ENCODE results near the gene ALG14.

The ALG14 gene

DNA sequence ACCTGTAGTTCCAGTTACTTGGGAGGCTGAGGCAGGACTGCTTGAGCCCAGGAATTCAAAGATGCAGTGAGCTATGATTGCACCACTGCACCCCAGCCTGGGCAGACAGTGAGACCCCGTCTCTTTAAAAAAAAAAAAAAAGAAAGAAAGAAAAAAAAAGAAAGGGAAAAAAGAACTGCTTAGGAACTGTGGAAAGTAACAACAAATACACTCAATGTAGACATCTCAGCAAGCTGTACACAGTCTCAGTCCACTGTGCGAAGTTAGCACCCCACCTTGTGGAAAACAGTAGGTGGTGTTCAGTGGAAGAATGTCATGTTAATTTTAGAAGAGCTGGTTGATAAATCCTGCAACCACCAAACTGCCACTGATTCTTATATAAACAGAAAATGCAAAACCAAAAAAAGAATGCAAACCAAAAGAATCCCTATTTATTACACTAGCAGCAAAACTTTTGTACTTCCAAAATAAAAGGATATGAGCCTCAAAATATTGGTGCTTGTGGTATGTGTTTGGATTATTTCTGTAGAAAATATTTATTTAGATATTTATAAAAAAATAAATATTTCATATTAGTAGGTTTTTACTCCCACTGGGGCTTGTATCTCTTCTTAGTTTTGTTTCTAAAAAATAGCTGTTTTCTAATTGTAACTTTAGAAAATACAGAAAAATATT is 31.1 kb downstream of the ALG14 start:
- H3K27me3 ChIP-seq (ENCODE audit: control insufficient read depth, insufficient read depth, low read length), result no peaks in the 10 kb centered on the region
- H3K4me1 ChIP-seq (ENCODE audit: control insufficient read depth, insufficient read depth, low read length), result no peaks in the 10 kb centered on the region
- no peaks in the 10 kb centered on the region for H3K9me3 ChIP-seq (ENCODE audit: control insufficient read depth, insufficient read depth, low read length)
- H3K36me3 ChIP-seq (ENCODE audit: control insufficient read depth, insufficient read depth, low read length), result no peaks in the 10 kb centered on the region
- H3K4me3 ChIP-seq (ENCODE audit: low read depth, low read length), result no peak overlapping the region
- H3K9ac ChIP-seq (ENCODE audit: low read depth, low read length), result no peak overlapping the region
- H3K27ac ChIP-seq (ENCODE audit: low read depth, low read length), result no peak overlapping the region

DNA sequence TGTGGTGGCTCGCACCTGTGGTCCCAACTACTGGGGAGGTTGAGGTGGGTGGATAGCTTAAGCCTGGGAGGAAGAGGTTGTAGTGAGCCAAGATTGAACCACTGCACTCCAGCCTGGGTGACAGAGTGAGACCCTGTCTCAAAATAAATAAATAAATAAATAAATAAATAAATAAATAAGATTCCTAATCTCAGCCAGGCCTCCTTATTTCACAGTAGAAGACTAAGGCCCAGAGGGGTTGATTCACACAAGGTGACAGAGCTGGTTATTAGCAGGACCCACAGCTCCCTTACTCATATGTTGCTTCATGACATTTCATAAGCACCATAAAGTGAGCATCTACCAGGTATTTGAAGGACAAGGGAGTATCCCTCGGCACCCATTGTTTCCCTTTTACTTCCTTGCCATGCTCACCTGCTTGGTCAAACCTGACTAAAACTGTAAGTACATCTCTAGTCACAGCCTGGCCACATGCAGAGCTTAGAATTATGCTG is 32.7 kb downstream of the ALG14 start:
- no peaks in the 10 kb centered on the region for H3K9me3 ChIP-seq (ENCODE audit: control insufficient read depth, insufficient read depth, low read length)
- H3K27me3 ChIP-seq (ENCODE audit: control insufficient read depth, insufficient read depth, low read length), result no peaks in the 10 kb centered on the region
- no peaks in the 10 kb centered on the region for H3K36me3 ChIP-seq (ENCODE audit: control insufficient read depth, insufficient read depth, low read length)
- no peak overlapping the region for H3K4me3 ChIP-seq (ENCODE audit: low read depth, low read length)
- no peaks in the 10 kb centered on the region for H3K4me1 ChIP-seq (ENCODE audit: control insufficient read depth, insufficient read depth, low read length)
- H3K9ac ChIP-seq (ENCODE audit: low read depth, low read length), result no peak overlapping the region
- H3K27ac ChIP-seq (ENCODE audit: low read depth, low read length), result no peak overlapping the region

DNA sequence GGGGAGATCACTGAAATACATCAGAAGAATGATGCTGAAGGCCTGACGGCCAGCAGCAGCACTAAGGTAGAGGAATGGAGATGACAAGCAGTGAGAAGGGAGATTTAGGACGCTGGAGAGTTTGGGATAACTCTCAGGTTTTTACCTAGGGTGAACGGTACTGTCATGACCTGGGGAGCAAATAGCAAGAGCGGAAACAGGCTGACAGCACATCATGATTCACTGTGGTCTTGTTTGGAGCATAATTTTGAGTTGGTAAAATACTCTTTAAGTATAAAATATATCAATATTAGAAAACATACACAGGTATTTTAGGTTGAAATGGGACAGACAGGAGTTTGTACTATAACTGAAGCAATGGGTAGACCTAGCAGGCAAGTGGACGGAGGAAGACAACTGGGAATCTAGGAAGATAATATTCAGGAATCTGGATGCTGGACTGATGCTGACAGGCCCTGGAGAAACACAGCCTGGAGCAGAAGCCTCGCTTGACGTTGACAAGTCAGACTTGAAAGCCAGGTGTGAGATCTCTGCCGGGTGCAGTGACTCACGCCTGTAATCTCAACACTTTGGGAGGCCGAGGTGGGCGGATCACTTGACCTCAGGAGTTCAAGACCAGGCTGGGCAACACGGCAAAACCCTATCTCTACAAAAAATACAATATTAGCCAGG is 33.3 kb downstream of the ALG14 start:
- no peaks in the 10 kb centered on the region for H3K9me3 ChIP-seq (ENCODE audit: control insufficient read depth, insufficient read depth, low read length)
- H3K27me3 ChIP-seq (ENCODE audit: control insufficient read depth, insufficient read depth, low read length), result no peaks in the 10 kb centered on the region
- no peaks in the 10 kb centered on the region for H3K4me1 ChIP-seq (ENCODE audit: control insufficient read depth, insufficient read depth, low read length)
- no peak overlapping the region for H3K4me3 ChIP-seq (ENCODE audit: low read depth, low read length)
- H3K36me3 ChIP-seq (ENCODE audit: control insufficient read depth, insufficient read depth, low read length), result no peaks in the 10 kb centered on the region
- H3K27ac ChIP-seq (ENCODE audit: low read depth, low read length), result no peak overlapping the region
- no peak overlapping the region for H3K9ac ChIP-seq (ENCODE audit: low read depth, low read length)

DNA sequence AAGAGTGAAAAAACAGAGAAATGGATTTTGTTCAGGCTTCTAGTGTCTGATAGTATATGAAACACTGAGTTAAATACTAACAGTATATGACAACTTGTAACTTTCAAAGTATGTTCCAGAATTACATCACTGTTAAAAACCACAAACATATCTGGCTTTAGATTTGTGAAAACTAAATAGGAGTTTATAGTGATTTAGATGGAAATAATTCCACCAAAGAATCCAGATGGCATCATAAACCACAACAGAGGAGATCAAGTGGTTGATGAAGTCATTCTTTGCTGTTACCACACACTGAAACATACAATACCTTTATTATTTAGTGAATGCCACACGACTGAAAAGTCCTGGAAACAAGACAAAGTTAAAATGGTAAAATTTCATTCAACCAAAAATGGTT is 37.2 kb downstream of the ALG14 start:
- Histone ChIP-seq H3K9me3 (ENCODE audit: control insufficient read depth, insufficient read depth, low read length) (no peaks in the 10 kb centered on the region), H3K4me1 (ENCODE audit: control insufficient read depth, insufficient read depth, low read length) (no peaks in the 10 kb centered on the region), H3K27ac (ENCODE audit: low read depth, low read length) (no peak overlapping the region), H3K27me3 (ENCODE audit: control insufficient read depth, insufficient read depth, low read length) (no peaks in the 10 kb centered on the region), H3K9ac (ENCODE audit: low read depth, low read length) (no peak overlapping the region), H3K4me3 (ENCODE audit: low read depth, low read length) (no peak overlapping the region), H3K36me3 (ENCODE audit: control insufficient read depth, insufficient read depth, low read length) (no peaks in the 10 kb centered on the region)

DNA sequence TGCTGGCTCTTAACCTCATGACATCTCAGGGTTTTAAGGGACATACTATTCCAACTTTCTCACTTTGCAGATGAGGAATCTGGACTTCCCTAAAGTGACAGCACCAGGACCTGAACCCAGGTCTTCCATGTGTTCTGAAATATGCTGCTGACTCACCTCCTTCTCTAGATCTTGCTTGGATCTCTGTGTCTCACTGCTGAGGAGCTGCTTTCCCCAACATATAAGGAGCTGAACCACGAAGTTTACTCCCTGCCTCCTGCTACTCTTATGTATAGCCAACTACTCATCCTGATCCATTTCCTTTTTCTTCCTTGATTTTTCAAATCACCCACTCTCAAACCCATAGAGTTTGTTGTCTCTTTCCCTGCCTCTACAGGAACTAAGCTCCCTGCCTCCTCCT is 38.2 kb downstream of the ALG14 start:
- Histone ChIP-seq H3K27ac (ENCODE audit: low read depth, low read length) (no peak overlapping the region), H3K9me3 (ENCODE audit: control insufficient read depth, insufficient read depth, low read length) (no peaks in the 10 kb centered on the region)

DNA sequence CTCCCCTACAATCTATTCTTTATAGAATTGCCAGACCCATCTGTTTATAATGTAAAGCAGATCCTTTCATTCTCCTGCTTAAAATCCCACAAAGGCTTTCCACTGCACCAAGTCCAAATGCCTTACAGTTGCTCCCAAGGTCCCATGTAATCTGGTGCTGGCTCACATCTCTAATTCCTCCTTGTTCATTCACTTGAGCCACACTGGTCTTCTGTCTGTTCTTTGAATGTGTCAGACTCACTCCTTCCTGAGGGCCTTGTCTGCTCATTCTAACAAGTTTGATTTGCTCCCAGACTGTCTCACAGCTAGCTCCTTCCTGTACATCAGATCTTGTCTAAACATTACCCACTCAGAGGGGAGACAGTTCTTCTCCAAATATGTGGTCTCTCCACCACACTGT is 38.9 kb downstream of the ALG14 start:
- Histone ChIP-seq H3K36me3 (ENCODE audit: control insufficient read depth, insufficient read depth, low read length) (no peaks in the 10 kb centered on the region), H3K4me3 (ENCODE audit: low read depth, low read length) (no peak overlapping the region), H3K9me3 (ENCODE audit: control insufficient read depth, insufficient read depth, low read length) (no peaks in the 10 kb centered on the region), H3K4me1 (ENCODE audit: control insufficient read depth, insufficient read depth, low read length) (no peaks in the 10 kb centered on the region), H3K9ac (ENCODE audit: low read depth, low read length) (no peak overlapping the region), H3K27me3 (ENCODE audit: control insufficient read depth, insufficient read depth, low read length) (no peaks in the 10 kb centered on the region), H3K27ac (ENCODE audit: low read depth, low read length) (no peak overlapping the region)

More for the DNA sequence above, 38.2 kb downstream of the ALG14 start:
- H3K4me3 ChIP-seq (ENCODE audit: low read depth, low read length), result no peak overlapping the region
- H3K36me3 ChIP-seq (ENCODE audit: control insufficient read depth, insufficient read depth, low read length), result no peaks in the 10 kb centered on the region
- no peaks in the 10 kb centered on the region for H3K27me3 ChIP-seq (ENCODE audit: control insufficient read depth, insufficient read depth, low read length)
- H3K4me1 ChIP-seq (ENCODE audit: control insufficient read depth, insufficient read depth, low read length), result no peaks in the 10 kb centered on the region
- no peak overlapping the region for H3K9ac ChIP-seq (ENCODE audit: low read depth, low read length)

DNA sequence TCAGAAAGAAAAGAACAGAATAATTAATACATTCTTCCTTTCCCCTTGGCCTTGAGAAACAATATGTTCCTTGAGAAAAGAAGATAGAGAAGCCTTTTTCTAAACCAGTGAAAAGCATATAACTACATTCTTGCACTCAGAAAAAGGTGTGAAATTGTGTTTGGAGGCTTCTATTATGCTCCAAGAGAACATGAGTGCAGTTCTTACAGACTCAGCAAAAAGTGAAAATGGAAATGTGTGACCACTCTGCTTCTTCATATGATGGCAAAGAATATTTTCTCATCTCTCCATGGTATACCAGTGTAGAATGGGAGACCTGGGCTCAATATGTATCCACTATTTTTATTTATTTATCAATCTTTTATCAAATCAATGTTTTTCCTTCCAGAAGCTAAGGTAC is 43.2 kb downstream of the ALG14 start:
- H3K4me3 ChIP-seq (ENCODE audit: low read depth, low read length), result no peak overlapping the region
- no peaks in the 10 kb centered on the region for H3K27me3 ChIP-seq (ENCODE audit: control insufficient read depth, insufficient read depth, low read length)
- no peak overlapping the region for H3K27ac ChIP-seq (ENCODE audit: low read depth, low read length)
- H3K4me1 ChIP-seq (ENCODE audit: control insufficient read depth, insufficient read depth, low read length), result no peaks in the 10 kb centered on the region
- H3K9ac ChIP-seq (ENCODE audit: low read depth, low read length), result no peak overlapping the region
- H3K36me3 ChIP-seq (ENCODE audit: control insufficient read depth, insufficient read depth, low read length), result no peaks in the 10 kb centered on the region
- no peaks in the 10 kb centered on the region for H3K9me3 ChIP-seq (ENCODE audit: control insufficient read depth, insufficient read depth, low read length)

DNA sequence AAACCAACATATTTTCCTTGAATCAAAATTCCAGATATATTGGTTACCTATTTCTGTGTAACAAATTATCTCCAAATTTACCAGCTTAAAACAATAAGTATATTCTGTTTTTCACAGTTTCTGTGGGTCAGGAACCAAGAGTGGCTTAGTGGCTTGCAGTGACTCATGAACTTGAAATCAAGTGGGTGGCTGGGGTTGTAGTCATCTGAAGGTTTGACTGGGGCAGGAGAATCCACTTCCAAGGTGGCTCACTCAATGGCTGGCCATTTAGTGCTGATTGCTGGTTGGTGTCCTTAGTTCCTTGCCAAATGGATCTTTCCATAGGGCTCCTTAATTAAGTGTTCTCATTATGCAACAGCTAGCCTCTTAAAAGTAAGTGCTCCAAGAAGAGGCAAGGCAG is 43.8 kb downstream of the ALG14 start:
- no peak overlapping the region for H3K27ac ChIP-seq (ENCODE audit: low read depth, low read length)
- no peak overlapping the region for H3K4me3 ChIP-seq (ENCODE audit: low read depth, low read length)
- no peaks in the 10 kb centered on the region for H3K36me3 ChIP-seq (ENCODE audit: control insufficient read depth, insufficient read depth, low read length)
- no peaks in the 10 kb centered on the region for H3K27me3 ChIP-seq (ENCODE audit: control insufficient read depth, insufficient read depth, low read length)
- H3K9ac ChIP-seq (ENCODE audit: low read depth, low read length), result no peak overlapping the region
- H3K9me3 ChIP-seq (ENCODE audit: control insufficient read depth, insufficient read depth, low read length), result no peaks in the 10 kb centered on the region
- no peaks in the 10 kb centered on the region for H3K4me1 ChIP-seq (ENCODE audit: control insufficient read depth, insufficient read depth, low read length)

DNA sequence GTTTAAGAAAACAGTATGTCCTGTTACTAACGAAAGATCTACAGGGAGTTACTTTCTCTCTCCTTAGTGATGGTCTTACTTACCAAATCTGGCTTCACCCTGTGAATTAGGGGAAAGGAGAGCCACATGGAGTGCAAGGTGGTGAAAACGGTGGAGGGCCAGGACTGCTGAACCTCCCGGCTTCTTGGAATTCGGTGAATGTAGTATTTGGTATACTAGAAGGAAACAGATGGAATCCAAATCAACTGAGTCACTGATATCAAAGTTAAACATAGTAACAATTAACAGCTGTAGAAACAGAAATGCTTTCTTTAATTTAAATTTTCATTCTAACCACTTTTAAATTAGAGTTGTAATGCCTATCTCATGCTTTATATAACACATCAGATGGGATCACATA is 45.7 kb downstream of the ALG14 start:
- no peaks in the 10 kb centered on the region for H3K36me3 ChIP-seq (ENCODE audit: control insufficient read depth, insufficient read depth, low read length)
- H3K4me1 ChIP-seq (ENCODE audit: control insufficient read depth, insufficient read depth, low read length), result no peaks in the 10 kb centered on the region
- no peaks in the 10 kb centered on the region for H3K27me3 ChIP-seq (ENCODE audit: control insufficient read depth, insufficient read depth, low read length)
- no peaks in the 10 kb centered on the region for H3K9me3 ChIP-seq (ENCODE audit: control insufficient read depth, insufficient read depth, low read length)
- H3K27ac ChIP-seq (ENCODE audit: low read depth, low read length), result no peak overlapping the region
- H3K9ac ChIP-seq (ENCODE audit: low read depth, low read length), result no peak overlapping the region
- H3K4me3 ChIP-seq (ENCODE audit: low read depth, low read length), result no peak overlapping the region

DNA sequence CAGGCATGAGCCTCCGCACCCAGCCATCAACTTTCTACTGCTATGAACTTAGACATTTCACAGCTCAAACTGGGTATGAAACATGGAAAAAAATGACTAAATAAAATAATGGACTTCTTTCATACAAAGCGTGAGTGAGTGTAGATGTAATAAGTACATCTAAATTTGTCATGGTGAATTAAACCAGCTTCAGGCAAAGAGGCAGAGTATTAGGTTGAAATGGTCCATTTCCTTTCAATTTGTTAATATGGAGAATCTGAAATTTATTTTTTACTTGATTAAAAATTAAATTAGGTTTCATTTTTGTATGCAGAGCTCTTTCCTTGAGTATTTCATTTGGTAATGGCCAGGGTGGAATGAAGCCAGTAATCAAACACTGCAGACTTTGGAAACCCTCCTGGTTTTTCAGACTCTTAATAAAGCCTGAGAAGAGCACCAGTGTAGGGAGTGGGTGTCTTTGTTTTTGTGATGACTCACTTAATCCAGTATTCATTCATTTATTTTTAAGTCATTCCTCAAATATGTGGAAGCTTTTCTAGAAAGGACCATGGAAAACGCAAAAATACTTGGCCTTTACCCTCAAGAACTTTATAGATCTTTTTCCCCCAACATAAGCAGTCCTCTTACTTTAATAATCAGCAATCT is 49.2 kb downstream of the ALG14 start:
- Histone ChIP-seq H3K9ac (ENCODE audit: low read depth, low read length) (no peak overlapping the region), H3K4me3 (ENCODE audit: low read depth, low read length) (no peak overlapping the region), H3K4me1 (ENCODE audit: control insufficient read depth, insufficient read depth, low read length) (peaks cover 3% of the 10 kb centered on the region; the same call in 1 of the 2 replicates), H3K36me3 (ENCODE audit: control insufficient read depth, insufficient read depth, low read length) (no peaks in the 10 kb centered on the region), H3K27me3 (ENCODE audit: control insufficient read depth, insufficient read depth, low read length) (no peaks in the 10 kb centered on the region), H3K9me3 (ENCODE audit: control insufficient read depth, insufficient read depth, low read length) (no peaks in the 10 kb centered on the region), H3K27ac (ENCODE audit: low read depth, low read length) (no peak overlapping the region)

DNA sequence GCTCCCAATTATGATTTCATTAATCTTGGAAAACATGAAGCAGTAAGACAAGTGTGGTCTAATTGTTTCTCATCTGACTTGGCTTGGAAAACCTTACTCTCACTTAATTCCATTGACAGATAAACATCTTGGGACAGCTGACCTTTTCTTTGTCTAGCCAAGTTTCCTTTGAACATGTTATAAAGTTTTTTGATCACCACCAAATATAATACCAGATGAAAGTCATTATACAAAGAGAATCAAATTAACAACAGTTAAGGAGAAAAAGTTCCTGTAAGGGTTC is 50.2 kb downstream of the ALG14 start:
- no peak overlapping the region for H3K27ac ChIP-seq (ENCODE audit: low read depth, low read length)
- H3K4me3 ChIP-seq (ENCODE audit: low read depth, low read length), result no peak overlapping the region
- H3K9me3 ChIP-seq (ENCODE audit: control insufficient read depth, insufficient read depth, low read length), result no peaks in the 10 kb centered on the region
- no peaks in the 10 kb centered on the region for H3K27me3 ChIP-seq (ENCODE audit: control insufficient read depth, insufficient read depth, low read length)
- no peak overlapping the region for H3K9ac ChIP-seq (ENCODE audit: low read depth, low read length)
- H3K4me1 ChIP-seq (ENCODE audit: control insufficient read depth, insufficient read depth, low read length), result peaks cover 4% of the 10 kb centered on the region; the same call in 1 of the 2 replicates
- no peaks in the 10 kb centered on the region for H3K36me3 ChIP-seq (ENCODE audit: control insufficient read depth, insufficient read depth, low read length)

All from HUES48 (cell line).